GM12878 (cell line): Measurements from ENCODE around the gene ABCF3. TPM values are rescaled to one million over a fixed set of nuclear protein-coding genes. Genes with fewer than 3 reads are reported as not detected.

Experiments
- ATAC-seq: fragments of 200-7000 bp; cut with Tn5 transposase; 3 replicates; pipeline ENCODE4 v1.9.1; 2020; ENCODE audit warnings: mild to moderate bottlenecking, moderate library complexity
- BruUV-seq: library from RNA; stranded (reverse); fragments of 400-500 nt; replicated peaks from 2 replicates; lab custom pipeline; 2021; lab: Mats Ljungman, UMichigan
- CTCF ChIA-PET: fragments of 300-600 bp; sonication (Branson Sonifier 250); formaldehyde crosslinking; extraction: SDS; loops from one replicate; lab custom pipeline; 2021; ENCODE audit warnings: inconsistent platforms; lab: Yijun Ruan, JAX
- POLR2A ChIA-PET: fragments of 350-600 bp; formaldehyde crosslinking; extraction: SDS; loops from one replicate; lab custom pipeline; 2021; ENCODE audit warnings: inconsistent platforms; lab: Charles Lee
- RAD21 ChIA-PET: fragments of 300-600 bp; sonication (Branson Sonifier 250); formaldehyde crosslinking; loops from one replicate; lab custom pipeline; 2023; ENCODE audit warnings: antibody characterized with exemption; ENCODE audit not compliant: unreplicated experiment; lab: Charles Lee
- SMC1A ChIA-PET: fragments of 300-600 bp; sonication (Branson Sonifier 250); formaldehyde crosslinking; loops from one replicate; lab custom pipeline; 2023; ENCODE audit not compliant: unreplicated experiment, uncharacterized antibody; lab: Charles Lee
- DNase-seq: peaks from one replicate; pipeline ENCODE4 v3.0.0-alpha.2; 2011; ENCODE audit warnings: low read depth, low spot score
- FAIRE-seq: peaks from 3 replicates; lab custom pipeline; 2011; peaks lifted over from hg19 to GRCh38; lab: Jason Lieb, UNC
- H2AFZ ChIP-seq: 2 replicates; pipeline ENCODE4 v1.6.0; 2011; ENCODE audit warnings: low read depth, low read length, control low read depth; ENCODE audit not compliant: control insufficient read depth
- H3K27ac ChIP-seq: 2 replicates; pipeline ENCODE4 v1.5.1; 2011; ENCODE audit warnings: control low read depth; ENCODE audit not compliant: control insufficient read depth, insufficient read depth
- H3K27me3 ChIP-seq, 2 experiments: replicated peaks in 1 of 2; 2 replicates each; pipeline versions ENCODE4 v1.6.0 to v1.6.1; 2011; ENCODE audit warnings: low read length in 1 of 2; ENCODE audit not compliant: control insufficient read depth in 2 of 2, insufficient read depth in 2 of 2
- H3K36me3 ChIP-seq, 2 experiments: 2 replicates each; pipeline ENCODE4 v1.5.1; 2011; ENCODE audit warnings: low read length in 1 of 2; ENCODE audit not compliant: control insufficient read depth in 2 of 2, insufficient read depth in 2 of 2
- H3K4me1 ChIP-seq: 2 replicates; pipeline ENCODE4 v1.6.1; 2011; ENCODE audit warnings: mild to moderate bottlenecking, low read length, moderate library complexity, mixed read lengths; ENCODE audit not compliant: control insufficient read depth, insufficient read depth
- H3K4me2 ChIP-seq: 2 replicates; pipeline ENCODE4 v1.6.0; 2011; ENCODE audit warnings: control low read depth; ENCODE audit not compliant: control insufficient read depth, insufficient read depth
- H3K4me3 ChIP-seq: fragments of 200-600 bp; sonication (generic); 2 replicates; pipeline ENCODE4 v1.5.1; 2016
- H3K79me2 ChIP-seq: 2 replicates; pipeline ENCODE4 v1.6.0; 2011; ENCODE audit warnings: low read length; ENCODE audit not compliant: control insufficient read depth, insufficient read depth
- H3K9ac ChIP-seq: 2 replicates; pipeline ENCODE4 v1.8.0; 2011; ENCODE audit warnings: low read length, control low read depth, mixed read lengths; ENCODE audit not compliant: control insufficient read depth, insufficient read depth
- H3K9me3 ChIP-seq: replicated peaks from 3 replicates; pipeline ENCODE4 v1.5.1; 2011; ENCODE audit warnings: mild to moderate bottlenecking, low read length; ENCODE audit not compliant: control insufficient read depth, insufficient read depth
- H4K20me1 ChIP-seq: 2 replicates; pipeline ENCODE4 v1.6.0; 2011; ENCODE audit not compliant: control insufficient read depth, insufficient read depth
- ATF3 ChIP-seq: IDR thresholded peaks from 2 replicates; pipeline ENCODE4 v1.6.1; 2011; ENCODE audit warnings: low read depth, mild to moderate bottlenecking, low read length, moderate library complexity, borderline replicate concordance; ENCODE audit errors: extremely low read depth
- E2F8 ChIP-seq: fragments of 450-650 bp; IDR thresholded peaks from 2 replicates; pipeline ENCODE4 v1.6.1; 2018; ENCODE audit warnings: mild to moderate bottlenecking, low read depth, moderate library complexity; ENCODE audit not compliant: partially characterized antibody
- EGR1 ChIP-seq, 2 experiments: IDR thresholded peaks; 1 replicate in 1 of 2; 2 replicates in 1 of 2; pipeline ENCODE4 v1.6.1; 2011 to 2012; ENCODE audit warnings: low read depth in 2 of 2, low read length in 2 of 2, borderline replicate concordance in 1 of 2, mild to moderate bottlenecking in 1 of 2, moderate library complexity in 1 of 2
- HDAC2 ChIP-seq: fragments of 200-600 bp; sonication (generic); IDR thresholded peaks from 2 replicates; pipeline ENCODE4 v1.6.1; 2017
- HDGF ChIP-seq: fragments of 450-650 bp; IDR thresholded peaks from 2 replicates; pipeline ENCODE4 v1.6.1; 2016; ENCODE audit warnings: antibody characterized with exemption
- JUND ChIP-seq: IDR thresholded peaks from 2 replicates; pipeline ENCODE4 v1.6.1; 2012; ENCODE audit warnings: low read depth, mild to moderate bottlenecking, low read length, improper control_type of control experiment, moderate library complexity
- NBN ChIP-seq: fragments of 450-650 bp; IDR thresholded peaks from 2 replicates; pipeline ENCODE4 v1.6.1; 2016
- RUNX3 ChIP-seq: IDR thresholded peaks from 2 replicates; pipeline ENCODE4 v1.6.1; 2012; ENCODE audit warnings: low read length, inconsistent platforms
- SIX5 ChIP-seq: IDR thresholded peaks from 2 replicates; pipeline ENCODE4 v1.6.1; 2011; ENCODE audit warnings: mild to moderate bottlenecking, low read depth, low read length, moderate library complexity; ENCODE audit not compliant: severe bottlenecking
- SP1 ChIP-seq: IDR thresholded peaks from one replicate; pipeline ENCODE4 v1.6.1; 2011; ENCODE audit warnings: low read depth, low read length
- TBL1XR1 ChIP-seq: IDR thresholded peaks from 2 replicates; pipeline ENCODE4 v1.6.1; 2012; ENCODE audit warnings: low read depth, low read length, improper control_type of control experiment
- WRNIP1 ChIP-seq: IDR thresholded peaks from 2 replicates; pipeline ENCODE4 v1.6.1; 2011; ENCODE audit warnings: low read depth, low read length, improper control_type of control experiment, borderline replicate concordance
- ZBTB4 ChIP-seq: fragments of 450-650 bp; formaldehyde crosslinking; IDR thresholded peaks from 2 replicates; pipeline ENCODE4 v1.4.0; 2022; ENCODE audit warnings: mild to moderate bottlenecking, moderate library complexity
- WGBS: methylation state at CpG from one replicate; pipeline ENCODE4 v1.1.6; 2016; ENCODE audit warnings: low lambda C conversion rate; ENCODE audit not compliant: insufficient replicate concordance, insufficient coverage; ENCODE audit errors: missing lambda C conversion rate; 5-methylcytosine and 5-hydroxymethylcytosine counted together
- in situ Hi-C: fragments of 300-500 bp; cut with MboI; formaldehyde crosslinking; loops from 9 replicates; pipeline ENCODE4 v1.14.3; 2018; ENCODE audit warnings: mixed read lengths
- intact Hi-C: fragments of 100-400 bp; cut with micrococcal nuclease; formaldehyde crosslinking; loops from one replicate; pipeline ENCODE4 v1.14.2; 2022; ENCODE audit not compliant: unreplicated experiment
- polyA plus RNA-seq, 11 experiments: library from polyadenylated mRNA; depleted of rRNA in 4 of 11; unstranded in 6 of 11; stranded (reverse) in 5 of 11; fragments of >200 nt; fragmentation: Nextera tagmentation in 4 of 11; fragmentation: Illumina TruSeq in 1 of 11; extraction: Ambion mirVana in 4 of 11; extraction: Trizol in 1 of 11; gene quantifications; 1 replicate in 1 of 11; 2 replicates in 10 of 11; pipeline versions ENCODE4 v1.2.1 to v1.2.3, GENCODE V29; 2011 to 2016; ENCODE audit warnings: inconsistent platforms in 2 of 11, missing spikeins in 2 of 11, low read depth in 1 of 11
- total RNA-seq, 4 experiments: library from RNA; depleted of rRNA in 3 of 4; stranded (reverse); fragments of >200 nt in 3 of 4; fragmentation: Illumina TruSeq in 1 of 4; extraction: Trizol in 1 of 4; gene quantifications; 2 replicates each; pipeline versions ENCODE4 v1.2.1 to v1.2.3, GENCODE V29; 2013 to 2021

The ABCF3 gene
- total and polyA plus RNA-seq, 10 of the 15 experiments (the other 5 are each of a cell fraction or from before 2014, with no cell fraction given) = 6.1 to 71.3 (median 46.9) TPM

DNA sequence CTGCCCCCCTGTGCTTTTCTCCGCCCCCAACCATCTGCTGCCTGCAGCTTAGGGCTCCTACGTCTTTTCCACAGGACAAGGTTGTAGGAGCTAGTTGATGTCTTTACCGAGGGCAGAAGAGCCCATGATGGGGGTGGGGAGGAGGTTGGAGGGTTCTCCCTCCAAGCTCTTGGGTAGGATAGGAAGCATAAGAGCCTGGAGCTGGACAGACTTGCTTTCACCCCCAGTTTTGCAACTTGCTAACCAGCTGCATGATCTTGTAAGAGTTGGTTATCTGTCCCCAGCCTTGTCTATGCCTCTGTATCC is 856 bp downstream of the ABCF3 start:
- peaks cover 10 to 16% of the 10 kb centered on the region in 2 experiments for H3K36me3 ChIP-seq
- H2AFZ ChIP-seq = no peak overlapping the region

GRCh38 chr3:184188080-184188479 is 2.1 kb downstream of the ABCF3 start:
- Histone ChIP-seq H3K36me3 (peaks cover 6 to 11% of the 10 kb centered on the region in 2 experiments; a peak in 3 of 4 replicates), H4K20me1 (peaks cover 3% of the 10 kb centered on the region; the same call in 1 of the 2 replicates), H3K27ac (no peak overlapping the region), H3K9ac (no peak overlapping the region), H3K4me3 (no peak overlapping the region), H3K79me2 (peaks cover 27% of the 10 kb centered on the region), H3K4me1 (0 out of 2 replicates have a peak, but pooled peaks cover 4% of the 10 kb centered on the region), H3K9me3 (no peaks in the 10 kb centered on the region), H3K27me3 (no peaks in the 10 kb centered on the region), H3K4me2 (no peak overlapping the region), H2AFZ (no peak overlapping the region)
- no TSS peak for BruUV-seq
- CTCF ChIA-PET = no interaction called here
- no peak for FAIRE-seq
- WGBS = 98% methylated on average over 17 of the region's 17 CpGs
- SMC1A ChIA-PET = no interaction called here
- POLR2A ChIA-PET = interaction anchor here (0.6 kb wide), 1 partner anchor 1192 kb away, joined by 4 read pairs; no protein-coding TSS in a partner anchor
- intact Hi-C loops = no loop called here
- no peak for DNase-seq
- no peak for ATAC-seq
- in situ Hi-C loops = no loop called here
- RAD21 ChIA-PET = no interaction called here
- TF ChIP-seq ZBTB4 (CRISPR knock-in tag) (no peak), JUND (no peak), WRNIP1 (no peak), SIX5 (no peak), E2F8 (no peak), ATF3 (no peak)

More for the DNA sequence above, 856 bp downstream of the ABCF3 start:
- FAIRE-seq = no peak
- H3K4me1 ChIP-seq = 0 out of 2 replicates have a peak, but pooled peaks cover 4% of the 10 kb centered on the region
- 25% methylated on average over 3 of the region's 3 CpGs for WGBS
- ATAC-seq = no peak
- ChIA-PET POLR2A (interaction anchor here (0.5 to 2.0 kb wide), 9 partner anchors 13 to 278 kb away, joined by 3 to 7 read pairs (median 4); partner anchors contain the start of genes AP2M1, CLCN2, DVL3 and POLR2H), CTCF (interaction anchor here (0.8 to 1.4 kb wide), 2 partner anchors 31 to 42 kb away, joined by 3 to 5 read pairs; no protein-coding TSS in a partner anchor), SMC1A (interaction anchor here (0.7 to 0.8 kb wide), 2 partner anchors 102 to 291 kb away, joined by 3 read pairs; no protein-coding TSS in a partner anchor), RAD21 (interaction anchor here (1.3 to 1.5 kb wide), 2 partner anchors 9 to 31 kb away, joined by 3 to 7 read pairs; no protein-coding TSS in a partner anchor)
- peak overlapping the region; percentile 73 for H3K27ac ChIP-seq
- DNase-seq = no peak
- H3K27me3 ChIP-seq = no peaks in the 10 kb centered on the region
- TF ChIP-seq HDGF (no peak), HDAC2 (no peak), EGR1 (IDR thresholded peaks at IDR 0.05; ENCODE audit: borderline replicate concordance in 1 of 2, low read depth in 2 of 2, low read length in 2 of 2) (no peak), SP1 (no peak), TBL1XR1 (no peak), RUNX3 (no peak), NBN (no peak)
- BruUV-seq = TSS peak; percentile 69
- intact Hi-C loops = loop anchor here (2.0 kb wide), 2 partner anchors 52 to 64 kb away; partner anchors contain the start of gene EIF2B5
- peaks cover 27% of the 10 kb centered on the region for H3K79me2 ChIP-seq
- no peaks in the 10 kb centered on the region for H3K9me3 ChIP-seq
- H4K20me1 ChIP-seq = peaks cover 3% of the 10 kb centered on the region; the same call in 1 of the 2 replicates
- in situ Hi-C loops = no loop called here
- peak overlapping the region; percentile 83 for H3K9ac ChIP-seq
- H3K4me3 ChIP-seq = peak overlapping the region; percentile 93
- H3K4me2 ChIP-seq = peak overlapping the region; percentile 95
